GM06990 (cell line): ENCODE data around the gene SNAP47.

Experiments
- DNase-seq: peaks from one replicate; pipeline ENCODE4 v3.0.0-alpha.2; 2011; ENCODE audit not compliant: insufficient read length; ENCODE audit errors: extremely low read depth
- H3K27me3 ChIP-seq: replicated peaks from 2 replicates; pipeline ENCODE4 v1.6.0; 2011; ENCODE audit warnings: low read length; ENCODE audit not compliant: control insufficient read depth, insufficient read depth
- H3K36me3 ChIP-seq: 2 replicates; pipeline ENCODE4 v1.5.1; 2011; ENCODE audit warnings: low read length; ENCODE audit not compliant: control insufficient read depth, insufficient read depth
- H3K4me3 ChIP-seq: replicated peaks from 2 replicates; pipeline ENCODE4 v1.5.1; 2011; ENCODE audit warnings: low read depth, mild to moderate bottlenecking, control low read depth, low read length
- TF ChIP-seq, protein P1 (sequence below): IDR thresholded peaks from 2 replicates; pipeline ENCODE4 v1.5.1; 2011; ENCODE audit warnings: low read length, control low read depth, mild to moderate bottlenecking, inconsistent platforms; ENCODE audit not compliant: insufficient read depth, poor library complexity, severe bottlenecking

The SNAP47 gene

GRCh38 chr1:227815468-227816409 is 80.5 kb downstream of the SNAP47 start, which contains the start of gene PRSS38:
TSS of gene PRSS38 (plus strand) at chr1:227815675. CDS start at chr1:227815717, 42 bp downstream.
- TF ChIP-seq, protein P1, sequence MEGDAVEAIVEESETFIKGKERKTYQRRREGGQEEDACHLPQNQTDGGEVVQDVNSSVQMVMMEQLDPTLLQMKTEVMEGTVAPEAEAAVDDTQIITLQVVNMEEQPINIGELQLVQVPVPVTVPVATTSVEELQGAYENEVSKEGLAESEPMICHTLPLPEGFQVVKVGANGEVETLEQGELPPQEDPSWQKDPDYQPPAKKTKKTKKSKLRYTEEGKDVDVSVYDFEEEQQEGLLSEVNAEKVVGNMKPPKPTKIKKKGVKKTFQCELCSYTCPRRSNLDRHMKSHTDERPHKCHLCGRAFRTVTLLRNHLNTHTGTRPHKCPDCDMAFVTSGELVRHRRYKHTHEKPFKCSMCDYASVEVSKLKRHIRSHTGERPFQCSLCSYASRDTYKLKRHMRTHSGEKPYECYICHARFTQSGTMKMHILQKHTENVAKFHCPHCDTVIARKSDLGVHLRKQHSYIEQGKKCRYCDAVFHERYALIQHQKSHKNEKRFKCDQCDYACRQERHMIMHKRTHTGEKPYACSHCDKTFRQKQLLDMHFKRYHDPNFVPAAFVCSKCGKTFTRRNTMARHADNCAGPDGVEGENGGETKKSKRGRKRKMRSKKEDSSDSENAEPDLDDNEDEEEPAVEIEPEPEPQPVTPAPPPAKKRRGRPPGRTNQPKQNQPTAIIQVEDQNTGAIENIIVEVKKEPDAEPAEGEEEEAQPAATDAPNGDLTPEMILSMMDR: no peak
- H3K27me3 ChIP-seq: no peaks in the 10 kb centered on the region
- DNase-seq: no peak
- H3K36me3 ChIP-seq: no peaks in the 10 kb centered on the region
- H3K4me3 ChIP-seq: no peak within 1 kb of the TSS

- TF ChIP-seq, protein P1: no peak
- Histone ChIP-seq H3K36me3 (no peaks in the 10 kb centered on the region), H3K4me3 (no peak overlapping the region), H3K27me3 (no peaks in the 10 kb centered on the region)
- DNase-seq: no peak
Observed at GRCh38 chr1:227816750-227817446, 81.7 kb downstream of the SNAP47 start.

DNA sequence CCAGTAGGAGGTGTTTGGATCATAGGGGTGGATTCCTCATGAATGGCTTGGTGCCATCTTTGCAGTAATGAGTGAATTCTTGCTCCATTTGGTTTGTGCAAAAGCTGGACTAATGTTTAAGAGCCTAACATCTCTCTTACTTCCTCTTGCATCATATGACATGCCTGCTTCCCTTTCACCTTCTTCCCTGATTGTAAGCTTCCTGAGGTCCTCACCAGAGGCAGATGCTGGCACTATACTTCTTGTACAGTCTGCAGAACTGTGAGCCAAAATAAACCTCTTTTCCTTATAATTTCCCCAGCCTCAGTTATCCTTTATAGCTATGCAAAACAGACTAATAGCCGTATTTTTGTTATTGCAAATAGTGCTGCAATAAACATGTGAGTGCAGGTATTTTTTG is 88.3 kb downstream of the SNAP47 start:
- TF ChIP-seq, protein P1: no peak
- no peaks in the 10 kb centered on the region for H3K27me3 ChIP-seq
- H3K4me3 ChIP-seq: no peak overlapping the region
- H3K36me3 ChIP-seq: no peaks in the 10 kb centered on the region
- no peak for DNase-seq

- no peak for DNase-seq
- Histone ChIP-seq H3K36me3 (no peaks in the 10 kb centered on the region), H3K4me3 (no peak overlapping the region), H3K27me3 (no peaks in the 10 kb centered on the region)
- TF ChIP-seq, protein P1: no peak
Observed at GRCh38 chr1:227824204-227824603, 89.0 kb downstream of the SNAP47 start.

DNA sequence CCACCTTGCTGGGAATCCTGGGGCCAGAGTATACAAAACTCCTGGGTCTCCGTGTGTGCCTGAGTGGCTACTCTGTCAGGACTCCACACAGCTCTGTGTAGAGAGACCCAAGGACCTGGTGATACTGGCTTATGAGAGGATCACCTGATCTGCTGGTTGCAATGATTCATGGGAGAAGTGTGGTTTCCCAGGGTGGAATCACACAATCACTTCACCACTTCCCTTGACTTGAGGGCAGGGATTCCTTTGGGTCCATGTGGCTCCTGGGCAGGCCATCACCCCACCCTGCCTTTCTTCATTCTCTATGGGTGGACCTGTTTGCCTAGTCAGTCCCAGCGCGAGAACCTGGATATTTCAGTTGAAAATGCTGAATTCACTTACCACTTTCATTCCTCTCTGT is 93.6 kb downstream of the SNAP47 start:
- DNase-seq: no peak
- TF ChIP-seq, protein P1: no peak
- Histone ChIP-seq H3K27me3 (no peaks in the 10 kb centered on the region), H3K36me3 (no peaks in the 10 kb centered on the region), H3K4me3 (no peak overlapping the region)
